Right hindlimb (tissue), 1 donor: ENCODE results near the gene INSR.
"Not testable (repeated sequence)": the region's sequence is repeated elsewhere in the genome, so short reads cannot be mapped to it uniquely, and the experiment has no call there.

Source experiments
- DNase-seq: peaks from one replicate; pipeline ENCODE4 v3.0.0-alpha.2; 2018

INSR gene

GRCh38 chr19:7219056-7219455 is 75.2 kb downstream of the INSR start:
- no peak for DNase-seq

- DNase-seq: no peak
Observed at GRCh38 chr19:7217861-7218260, 76.4 kb downstream of the INSR start.

- no peak for DNase-seq
Observed at GRCh38 chr19:7216373-7216902, 77.8 kb downstream of the INSR start.

- DNase-seq: no peak
Observed at GRCh38 chr19:7215176-7215575, 79.0 kb downstream of the INSR start.

GRCh38 chr19:7214324-7215089 is 79.7 kb downstream of the INSR start:
- no peak for DNase-seq

GRCh38 chr19:7213628-7214323 is 80.4 kb downstream of the INSR start:
- DNase-seq: no peak

GRCh38 chr19:7211191-7211951 is 82.8 kb downstream of the INSR start:
- DNase-seq: no peak

- DNase-seq: no peak
Observed at GRCh38 chr19:7210359-7210758, 83.9 kb downstream of the INSR start.

GRCh38 chr19:7209597-7210325 is 84.5 kb downstream of the INSR start:
- not testable (repeated sequence) for DNase-seq

- DNase-seq: not testable (repeated sequence)
Observed at GRCh38 chr19:7209036-7209435, 85.2 kb downstream of the INSR start.

GRCh38 chr19:7203332-7203731 is 90.9 kb downstream of the INSR start:
- no peak for DNase-seq

GRCh38 chr19:7202888-7203287 is 91.3 kb downstream of the INSR start:
- no peak for DNase-seq

- no peak for DNase-seq
Observed at GRCh38 chr19:7200736-7201135, 93.5 kb downstream of the INSR start.

- no peak for DNase-seq
Observed at GRCh38 chr19:7199613-7200533, 94.3 kb downstream of the INSR start.

- peak; percentile 95 for DNase-seq
Observed at GRCh38 chr19:7197760-7198696, 96.2 kb downstream of the INSR start.

- DNase-seq: peak; percentile 95
Observed at GRCh38 chr19:7197119-7197759, 97.0 kb downstream of the INSR start.

- no peak for DNase-seq
Observed at GRCh38 chr19:7196763-7197118, 97.5 kb downstream of the INSR start.

GRCh38 chr19:7195046-7195445 is 99.2 kb downstream of the INSR start:
- DNase-seq: no peak

- DNase-seq: no peak
Observed at GRCh38 chr19:7194566-7194965, 99.6 kb downstream of the INSR start.
